GM21381 (cell line): ENCODE data around the gene NIPAL4.
"Not testable (repeated sequence)": the region's sequence is repeated elsewhere in the genome, so short reads cannot be mapped to it uniquely, and the experiment has no call there.

Source experiments
- ATAC-seq: cut with Tn5 transposase; IDR thresholded peaks from one replicate; pipeline ENCODE4 v1.9.1; 2021; ENCODE audit warnings: mild to moderate bottlenecking, moderate library complexity; ENCODE audit not compliant: unreplicated experiment

The NIPAL4 gene

GRCh38 chr5:157482702-157483101, 22.7 kb downstream of the NIPAL4 start:
- ATAC-seq, result not testable (repeated sequence)

- ATAC-seq, result no peak
Measured at GRCh38 chr5:157484768-157485167, 24.8 kb downstream of the NIPAL4 start.

GRCh38 chr5:157485340-157485739, 25.3 kb downstream of the NIPAL4 start:
- ATAC-seq, result no peak

DNA sequence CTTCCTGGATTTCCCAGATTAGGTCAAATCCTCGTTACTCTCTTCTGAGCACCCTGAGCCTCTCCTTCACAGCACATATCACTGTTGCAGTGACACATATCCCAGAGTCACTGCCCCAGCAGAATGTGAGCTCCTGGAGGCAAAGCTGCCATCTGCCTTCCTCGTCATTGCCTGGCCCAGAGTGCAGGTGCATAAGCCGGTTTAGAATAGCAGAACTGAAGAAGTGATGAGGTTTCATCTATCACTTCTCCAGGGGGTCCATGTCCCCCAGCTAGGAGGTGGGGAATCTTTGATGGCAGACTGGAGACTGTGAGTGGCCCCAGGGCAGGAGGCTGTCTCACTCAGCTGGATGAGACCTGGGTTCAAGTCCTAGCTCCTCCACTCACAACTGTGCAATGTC, 25.8 kb downstream of the NIPAL4 start:
- ATAC-seq, result peak; percentile 13

- peak; percentile 51 for ATAC-seq
Measured at GRCh38 chr5:157486221-157486681, 26.2 kb downstream of the NIPAL4 start.

GRCh38 chr5:157486861-157487260, 26.8 kb downstream of the NIPAL4 start:
- ATAC-seq, result peak; percentile 59

GRCh38 chr5:157487358-157487757, 27.3 kb downstream of the NIPAL4 start:
- no peak for ATAC-seq

GRCh38 chr5:157491471-157491995, 31.5 kb downstream of the NIPAL4 start:
- no peak for ATAC-seq

- ATAC-seq, result no peak
Measured at GRCh38 chr5:157492886-157493285, 32.9 kb downstream of the NIPAL4 start.

DNA sequence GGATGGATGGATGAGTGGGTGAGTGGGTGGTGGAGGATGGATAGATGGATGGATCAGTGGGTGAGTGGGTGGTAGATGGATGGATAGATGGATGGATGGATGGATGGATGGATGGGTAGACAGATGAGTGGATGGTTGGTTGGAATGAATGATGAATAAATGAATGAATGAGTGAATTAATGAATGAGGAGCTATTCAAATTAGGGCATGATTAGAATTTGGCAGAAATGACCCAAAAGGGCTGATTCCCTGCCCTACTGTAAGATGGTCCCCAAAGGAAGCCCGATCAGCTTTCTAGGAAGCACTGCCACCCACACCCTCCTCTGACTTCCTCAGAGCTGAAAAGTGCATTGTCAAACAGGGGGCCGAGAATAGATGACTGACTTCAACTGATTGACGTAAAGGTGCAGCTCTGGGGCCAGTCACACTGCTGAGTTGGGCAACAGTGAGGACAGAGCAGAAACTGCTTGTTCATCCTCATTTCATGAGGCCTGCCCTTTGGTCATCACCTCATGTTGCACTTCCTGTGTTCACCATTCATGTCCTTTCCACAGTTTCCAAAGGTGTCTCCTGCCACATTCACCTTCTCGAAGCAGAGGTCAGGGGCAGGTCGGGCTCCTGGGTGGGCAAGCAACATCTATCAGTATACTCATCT, 34.3 kb downstream of the NIPAL4 start:
- ATAC-seq, result no peak

DNA sequence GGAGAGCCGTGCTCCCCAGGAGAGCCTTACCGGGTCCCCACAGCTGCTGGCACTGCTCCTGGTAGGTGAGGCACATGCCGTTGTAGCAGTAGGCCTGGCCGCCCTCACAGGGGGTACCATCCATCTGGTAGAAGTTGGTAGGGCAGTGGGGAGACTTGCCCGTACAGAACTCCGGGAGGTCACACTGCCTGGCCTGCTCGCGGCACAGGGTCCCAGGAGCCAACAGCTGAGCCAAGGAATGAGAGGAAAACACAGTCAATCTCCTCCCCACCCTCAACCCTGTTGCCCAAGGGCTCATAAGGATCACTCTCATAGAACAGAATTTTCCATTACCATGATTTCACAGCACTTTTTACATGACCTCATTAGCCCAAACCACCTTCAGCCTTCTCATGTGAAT, 36.9 kb downstream of the NIPAL4 start:
- ATAC-seq, result no peak

GRCh38 chr5:157497875-157498611, 38.0 kb downstream of the NIPAL4 start:
- ATAC-seq, result no peak

- ATAC-seq, result peak; percentile 79
Measured at GRCh38 chr5:157502143-157502647, 42.2 kb downstream of the NIPAL4 start.

- ATAC-seq, result no peak
Measured at GRCh38 chr5:157504053-157504452, 44.0 kb downstream of the NIPAL4 start.

- ATAC-seq, result no peak
Measured at GRCh38 chr5:157505496-157505895, 45.5 kb downstream of the NIPAL4 start.

- no peak for ATAC-seq
Measured at GRCh38 chr5:157506066-157506590, 46.1 kb downstream of the NIPAL4 start.

GRCh38 chr5:157506981-157507780, 47.2 kb downstream of the NIPAL4 start:
- no peak for ATAC-seq

DNA sequence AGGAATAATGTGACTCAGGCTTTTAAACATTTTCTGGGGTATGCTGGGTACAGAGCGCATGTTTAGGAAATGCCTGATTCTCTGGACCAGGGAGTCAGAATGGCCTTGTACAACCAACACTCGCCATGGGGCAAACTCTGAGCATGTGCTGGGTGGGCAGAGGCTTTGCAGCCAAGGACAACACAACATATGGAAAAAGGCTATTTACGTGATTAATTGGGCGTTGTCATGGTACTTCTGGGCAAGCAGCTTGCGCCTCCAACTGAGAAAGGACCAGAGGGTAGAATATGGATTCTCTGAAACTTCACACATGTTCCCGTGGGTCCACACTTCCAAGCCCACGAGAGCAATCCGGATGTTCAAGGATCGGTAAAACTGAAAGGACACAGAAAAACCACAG, 49.1 kb downstream of the NIPAL4 start:
- no peak for ATAC-seq

- no peak for ATAC-seq
Measured at GRCh38 chr5:157509587-157509986, 49.6 kb downstream of the NIPAL4 start.

GRCh38 chr5:157510682-157511081, 50.7 kb downstream of the NIPAL4 start:
- no peak for ATAC-seq
